NCI-H82 treated with DMSO at 0.1 percent for 48 hours (cell line): ENCODE results near the gene DPP6.
"Not testable (repeated sequence)": the region's sequence is repeated elsewhere in the genome, so short reads cannot be mapped to it uniquely, and the experiment has no call there.

Source experiments
- DNase-seq: peaks from one replicate; lab custom pipeline; 2025; ENCODE audit not compliant: unreplicated experiment; lab: John Stamatoyannopoulos, UW

DPP6 gene

DNA sequence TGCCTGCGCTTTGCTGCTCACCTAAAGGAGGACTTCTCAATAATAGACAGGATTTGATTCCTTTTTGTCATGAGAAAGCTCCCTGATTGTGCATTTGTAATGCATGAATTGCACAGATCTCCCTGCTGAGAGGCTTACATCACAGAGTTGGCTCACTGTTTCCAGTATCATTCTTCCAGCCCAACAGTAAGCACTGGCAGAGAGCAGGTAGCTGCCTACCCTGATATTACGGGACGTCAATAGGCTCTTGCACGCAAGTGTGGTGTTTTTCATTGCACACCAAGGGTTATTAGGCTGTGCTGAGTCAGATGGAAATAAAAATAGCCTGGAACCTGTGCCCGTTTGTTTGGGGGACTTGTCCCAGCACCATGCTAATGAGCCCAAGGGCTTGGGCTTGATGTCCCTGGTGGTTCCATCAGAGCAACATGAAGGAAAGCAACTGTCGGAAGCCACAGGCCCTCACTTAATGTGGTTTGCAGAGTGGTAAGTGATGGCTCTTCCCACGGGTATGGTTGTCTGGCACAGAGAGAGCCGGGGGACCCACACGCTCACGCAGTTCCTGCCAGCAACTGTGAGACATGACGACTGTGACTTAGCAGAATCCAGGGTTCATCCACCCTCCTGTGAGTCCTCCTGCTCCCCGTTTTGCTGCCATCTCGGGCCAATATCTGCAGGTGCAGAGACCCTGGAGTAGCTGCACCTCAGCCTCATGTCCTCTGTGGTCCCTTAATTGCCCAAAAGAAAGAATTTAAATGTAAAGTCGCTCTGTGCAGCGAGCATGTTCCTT, 20.4 kb downstream of the DPP6 start:
- not testable (repeated sequence) for DNase-seq

DNA sequence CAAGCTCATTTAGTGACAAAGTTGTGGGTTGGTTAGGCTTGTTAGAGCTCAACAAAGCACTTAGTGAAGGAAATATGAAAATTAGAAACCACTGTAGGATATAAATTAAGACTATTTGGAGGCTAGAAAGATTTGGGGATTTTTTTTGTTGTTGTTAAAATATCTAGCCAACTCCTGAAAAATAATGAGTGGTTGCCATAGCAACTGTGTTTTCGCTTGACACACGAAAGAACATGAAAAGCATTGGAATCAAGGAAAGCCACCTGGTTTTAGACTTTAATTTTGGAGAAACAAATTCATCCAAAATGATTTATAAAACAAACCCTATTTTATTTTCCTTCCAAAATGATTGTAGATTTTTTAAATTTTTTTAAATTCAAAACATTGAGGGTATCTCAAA, 26.3 kb downstream of the DPP6 start:
- DNase-seq: not testable (repeated sequence)

DNA sequence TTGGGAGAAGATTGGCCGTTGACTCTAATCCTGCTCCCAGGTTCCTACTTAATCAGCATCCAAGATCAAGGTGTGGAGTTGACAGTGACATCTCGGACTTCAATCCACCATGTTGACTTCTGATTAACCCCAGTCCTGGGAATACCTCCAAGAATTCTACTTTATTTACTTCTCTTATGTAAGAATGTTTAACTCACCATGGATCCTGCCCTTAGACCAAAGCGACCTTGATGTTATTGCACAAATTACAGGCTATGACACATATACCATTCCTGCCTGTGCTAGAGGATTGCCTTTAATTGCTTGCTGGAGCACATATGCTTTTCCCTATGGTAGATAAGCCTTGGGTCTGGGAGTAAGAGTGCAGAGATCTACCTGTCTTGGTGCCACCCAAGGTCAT, 28.1 kb downstream of the DPP6 start:
- DNase-seq: not testable (repeated sequence)

DNA sequence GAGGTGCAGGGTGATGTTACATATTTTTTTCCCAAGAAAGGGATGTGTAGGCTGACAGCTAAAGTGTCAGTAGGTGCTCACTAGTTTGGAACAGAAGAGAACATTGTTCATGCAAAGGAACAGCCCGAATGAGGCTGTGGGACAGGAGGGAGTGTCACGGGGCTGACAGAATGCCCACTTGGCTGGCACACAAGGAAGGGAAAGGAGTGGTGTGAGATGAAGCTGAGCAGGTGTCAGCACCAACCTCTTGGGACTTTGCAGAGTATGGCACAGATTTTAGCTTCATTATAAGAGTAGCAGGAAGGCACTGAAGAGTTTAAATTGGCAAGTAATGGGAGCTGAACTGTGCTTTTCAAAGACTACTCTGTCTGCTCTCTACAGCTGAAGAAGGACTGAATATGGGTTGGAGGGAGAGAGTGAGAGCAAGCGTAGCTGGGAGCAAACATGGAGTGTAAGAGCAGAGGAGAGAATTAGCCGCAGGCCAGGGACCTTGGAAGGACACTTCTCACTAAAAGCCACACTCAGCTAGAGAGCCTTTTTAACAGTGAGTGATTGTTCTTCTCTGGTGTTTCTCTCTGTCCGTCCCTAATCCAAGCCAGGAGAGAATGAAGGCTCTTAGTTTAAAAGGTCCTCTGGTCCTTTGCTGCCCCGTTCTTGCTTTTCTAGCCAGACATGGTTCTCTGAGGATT, 35.0 kb downstream of the DPP6 start:
- not testable (repeated sequence) for DNase-seq

DNA sequence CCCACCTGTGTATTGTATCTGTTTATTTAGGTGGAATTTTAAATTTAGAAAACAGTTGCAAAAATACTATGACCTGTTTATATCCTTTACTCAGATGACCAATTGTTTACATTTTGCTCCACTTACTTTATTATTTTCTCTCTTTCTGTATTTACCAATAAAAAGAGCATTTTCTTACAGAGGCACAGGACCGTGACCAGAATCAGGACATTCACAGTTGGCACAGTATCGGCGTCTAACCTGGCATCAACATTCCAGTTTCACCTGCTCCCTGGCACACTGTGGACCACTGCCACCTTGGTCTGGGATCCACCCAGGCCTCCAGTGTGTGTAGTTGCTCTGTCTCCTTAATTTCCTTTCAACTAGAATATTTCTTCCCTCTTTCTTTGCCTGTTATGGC, 39.9 kb downstream of the DPP6 start:
- not testable (repeated sequence) for DNase-seq

DNA sequence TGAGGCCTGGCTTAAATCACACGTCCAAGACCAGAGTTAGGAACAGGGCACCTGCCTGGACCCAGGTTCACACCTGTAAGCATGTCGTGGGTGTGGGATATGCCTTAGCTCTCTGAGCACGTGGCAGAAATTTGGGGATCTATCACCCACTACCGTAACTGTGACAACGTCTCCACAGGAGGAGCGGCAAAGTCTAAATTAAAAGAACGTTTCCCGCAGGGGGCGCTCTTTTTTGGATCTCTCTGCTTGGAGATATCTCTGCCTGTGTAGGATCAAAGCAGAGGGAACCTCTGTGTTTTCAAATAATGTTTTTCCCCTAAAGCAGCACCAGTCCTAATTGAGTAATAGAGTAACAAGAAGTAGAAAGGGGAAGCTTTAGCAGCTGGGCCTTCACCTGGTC, 43.0 kb downstream of the DPP6 start:
- DNase-seq: not testable (repeated sequence)

DNA sequence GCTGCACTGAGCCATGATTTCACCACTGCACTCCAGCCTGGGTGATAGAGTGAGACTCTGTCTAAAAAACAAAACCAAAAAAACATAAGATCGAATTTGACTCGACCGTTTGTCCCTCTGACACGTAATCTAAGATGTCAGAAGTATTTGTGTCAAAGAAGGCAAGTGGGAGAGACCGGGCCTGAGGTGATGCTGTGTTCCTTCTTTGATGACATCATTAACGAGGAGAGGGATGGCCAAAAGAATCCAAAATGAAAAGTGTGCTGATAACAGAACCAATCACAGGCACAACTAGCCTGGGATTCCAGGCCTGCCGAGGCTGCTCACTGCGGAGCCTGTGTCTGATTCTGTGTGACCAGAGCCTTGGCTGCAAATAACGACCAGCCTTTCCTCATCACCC, 52.9 kb downstream of the DPP6 start:
- DNase-seq: not testable (repeated sequence)

DNA sequence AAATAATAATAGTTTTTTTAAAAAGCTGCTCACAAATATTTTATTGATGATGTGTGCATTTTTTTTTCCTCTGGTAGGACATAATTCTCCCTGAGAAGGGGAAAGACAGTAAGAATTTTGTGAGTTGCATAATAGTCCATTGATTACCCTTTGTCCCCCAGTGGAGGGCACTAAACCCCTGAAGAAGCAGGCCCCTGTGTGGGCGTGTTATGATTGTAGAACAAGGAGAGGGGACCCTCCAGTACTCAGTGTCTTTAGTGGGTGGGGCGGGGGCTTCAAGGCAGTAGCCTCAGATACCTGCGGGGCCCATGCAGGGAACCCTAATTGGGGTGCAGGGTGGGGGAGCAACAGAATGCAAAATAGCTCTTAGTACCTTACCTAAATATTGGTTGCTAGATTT, 57.4 kb downstream of the DPP6 start:
- not testable (repeated sequence) for DNase-seq

DNA sequence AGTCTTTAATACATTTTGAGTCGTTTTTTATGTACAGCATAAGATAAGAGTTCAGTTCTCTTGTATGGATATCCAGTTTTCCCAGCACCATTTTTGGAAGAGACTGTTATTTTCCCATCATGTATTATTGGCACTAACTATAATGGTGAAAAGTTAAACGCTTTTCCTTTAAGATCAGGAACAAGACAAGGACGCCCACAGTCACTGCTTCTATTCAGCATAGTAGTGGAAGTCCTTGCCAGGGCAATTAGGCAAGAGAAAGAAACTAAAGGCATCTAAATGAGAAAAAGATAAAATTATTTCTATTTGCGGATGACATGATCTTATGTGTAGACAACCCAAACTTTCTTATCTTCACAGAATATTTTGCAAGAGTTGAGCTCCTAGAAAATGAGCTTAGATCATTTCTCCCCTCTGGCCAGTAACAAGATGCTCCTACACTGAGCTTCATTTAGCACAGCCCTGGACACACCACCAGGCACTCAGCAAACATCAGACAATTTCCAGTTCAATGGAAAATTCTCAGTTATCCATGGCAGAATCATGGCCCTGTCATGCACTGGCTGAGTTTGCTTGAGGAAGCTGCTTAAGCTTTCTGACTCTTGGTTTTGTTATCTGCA, 61.6 kb downstream of the DPP6 start:
- not testable (repeated sequence) for DNase-seq

DNA sequence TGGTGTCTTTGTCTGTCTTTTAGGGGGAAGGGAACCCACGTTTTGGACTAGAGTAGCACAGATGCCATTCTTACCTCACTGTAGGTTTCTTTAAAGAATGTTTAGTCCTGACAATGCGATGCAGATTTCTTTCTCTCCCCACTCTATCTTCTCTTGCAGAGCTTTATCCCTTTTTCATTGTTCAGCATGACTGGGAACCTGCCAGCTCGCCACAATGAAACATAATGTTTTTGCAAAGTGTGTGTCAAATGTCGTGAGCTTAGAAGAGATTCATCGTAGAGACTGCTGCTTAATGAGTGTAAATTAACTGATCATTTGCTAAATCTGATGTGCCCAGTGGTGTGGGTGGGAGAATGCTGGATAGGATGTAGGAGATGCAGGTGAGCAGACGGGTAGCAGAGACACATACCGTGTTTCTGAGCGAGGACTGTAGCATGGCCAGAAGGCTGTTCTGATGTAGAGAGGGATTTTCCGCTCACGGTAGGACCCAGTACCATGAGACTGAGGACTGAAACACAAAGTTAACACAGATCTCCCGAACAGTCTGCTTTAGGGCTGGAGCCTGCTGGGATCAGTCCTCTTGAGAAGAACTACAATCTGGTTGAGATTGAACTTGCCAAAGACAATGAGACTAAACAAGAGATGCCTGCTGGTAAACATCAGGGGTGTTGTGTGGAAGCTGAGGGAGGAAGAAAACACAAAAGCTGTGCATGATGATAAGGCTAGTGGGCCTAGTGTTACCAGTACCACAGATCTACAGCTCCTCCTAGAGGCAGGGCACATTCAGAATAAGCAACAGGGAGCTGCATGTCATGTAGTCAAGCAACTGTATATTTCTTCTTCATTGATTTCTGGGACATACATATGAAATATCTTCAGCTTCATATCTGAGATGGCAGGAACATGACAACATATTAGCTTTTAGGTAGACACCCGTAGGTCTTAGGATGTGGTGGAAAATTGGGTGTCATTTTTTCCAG, 65.5 kb downstream of the DPP6 start:
- not testable (repeated sequence) for DNase-seq

DNA sequence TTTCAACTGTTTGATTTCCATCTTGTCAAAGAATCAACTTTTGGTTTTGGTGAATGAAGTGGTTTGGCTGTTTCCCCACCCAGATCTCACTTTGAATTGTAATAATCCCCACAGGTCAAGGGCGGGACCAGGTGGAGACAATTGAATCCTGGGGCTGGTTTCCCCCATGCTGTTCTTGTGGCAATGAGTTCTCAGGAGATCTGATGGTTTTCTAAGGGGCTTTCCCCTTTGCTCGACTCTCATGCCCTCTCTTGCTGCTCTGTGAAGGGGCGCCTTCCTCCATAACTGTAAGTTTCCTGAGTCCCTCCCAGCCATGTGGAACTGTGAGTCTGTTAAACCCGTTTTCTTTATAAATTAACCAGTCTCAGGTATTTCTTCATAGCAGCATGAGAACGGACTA, 68.6 kb downstream of the DPP6 start:
- not testable (repeated sequence) for DNase-seq

DNA sequence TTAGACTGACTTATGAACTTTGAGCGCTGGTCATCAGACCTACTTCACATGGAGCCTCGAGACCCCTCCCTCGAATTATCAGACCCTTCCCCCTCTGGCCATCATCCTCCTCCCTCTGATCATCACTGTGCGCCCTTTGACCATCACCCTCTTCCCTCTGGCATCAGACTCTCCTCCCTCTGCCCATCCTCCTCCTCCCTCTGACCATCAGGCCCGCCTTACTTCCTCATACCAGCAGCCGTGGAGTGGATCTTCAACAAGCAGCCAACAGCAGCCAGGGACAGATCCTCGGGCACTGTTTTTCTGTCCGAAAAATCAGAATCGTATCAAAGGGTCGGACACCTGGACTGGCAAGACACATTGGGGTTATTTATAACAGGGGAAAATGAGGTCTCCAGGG, 70.5 kb downstream of the DPP6 start:
- DNase-seq: not testable (repeated sequence)

DNA sequence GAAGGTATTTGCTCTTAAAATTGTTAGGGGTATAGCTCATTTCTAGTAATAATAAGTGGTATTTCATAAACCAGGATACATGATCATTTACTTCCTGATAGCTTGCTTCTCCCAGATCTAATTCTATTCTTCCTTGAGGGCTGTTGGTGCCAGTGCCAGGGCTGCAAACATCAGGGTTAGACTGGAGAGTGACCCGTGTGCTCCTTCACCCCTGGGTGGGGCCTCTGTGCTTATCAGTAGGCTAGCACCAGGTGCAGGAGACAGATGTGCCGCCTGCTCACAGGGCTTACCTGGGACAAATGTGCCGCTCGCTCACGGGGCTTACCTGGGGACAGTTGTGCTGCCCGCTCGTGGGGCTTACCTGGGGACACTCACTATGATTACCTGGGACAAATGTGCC, 71.2 kb downstream of the DPP6 start:
- DNase-seq: not testable (repeated sequence)

DNA sequence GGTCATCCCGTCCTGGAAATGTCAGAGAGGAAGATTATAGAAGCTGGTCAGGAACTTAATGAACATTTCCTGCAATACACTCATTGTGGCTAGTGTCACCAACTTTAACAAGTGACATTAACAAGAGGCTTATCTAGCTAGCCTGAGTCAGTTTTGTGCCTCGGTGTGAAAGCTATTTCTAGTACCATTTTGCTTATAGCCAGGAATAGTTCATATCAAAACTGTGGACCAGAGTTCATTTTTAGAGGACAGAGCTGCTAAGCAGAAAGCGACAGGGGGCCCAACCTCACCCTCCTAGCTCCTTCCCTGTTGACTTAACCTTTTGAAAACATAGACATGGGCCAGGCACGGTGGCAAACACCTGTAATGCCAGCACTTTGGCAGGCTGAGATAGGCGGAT, 76.9 kb downstream of the DPP6 start:
- not testable (repeated sequence) for DNase-seq

DNA sequence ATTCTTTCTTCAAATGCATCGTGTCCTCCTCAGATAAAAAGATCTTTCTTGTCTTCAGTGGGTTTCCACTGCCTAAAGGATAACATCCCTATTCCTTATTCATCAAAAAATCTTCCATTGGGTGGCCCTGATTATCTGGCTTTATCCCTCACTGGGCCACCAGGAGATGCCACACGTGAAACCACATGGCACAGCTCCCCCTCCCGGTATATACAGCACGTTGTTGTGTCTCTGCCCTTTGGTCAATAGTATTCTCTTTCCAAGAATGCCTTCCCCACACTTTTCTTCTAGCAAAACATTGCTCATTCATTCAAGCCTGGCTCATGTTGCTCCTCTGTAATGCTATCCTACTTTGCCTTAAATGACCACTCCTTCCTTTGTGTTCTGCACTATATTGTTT, 80.4 kb downstream of the DPP6 start:
- not testable (repeated sequence) for DNase-seq

DNA sequence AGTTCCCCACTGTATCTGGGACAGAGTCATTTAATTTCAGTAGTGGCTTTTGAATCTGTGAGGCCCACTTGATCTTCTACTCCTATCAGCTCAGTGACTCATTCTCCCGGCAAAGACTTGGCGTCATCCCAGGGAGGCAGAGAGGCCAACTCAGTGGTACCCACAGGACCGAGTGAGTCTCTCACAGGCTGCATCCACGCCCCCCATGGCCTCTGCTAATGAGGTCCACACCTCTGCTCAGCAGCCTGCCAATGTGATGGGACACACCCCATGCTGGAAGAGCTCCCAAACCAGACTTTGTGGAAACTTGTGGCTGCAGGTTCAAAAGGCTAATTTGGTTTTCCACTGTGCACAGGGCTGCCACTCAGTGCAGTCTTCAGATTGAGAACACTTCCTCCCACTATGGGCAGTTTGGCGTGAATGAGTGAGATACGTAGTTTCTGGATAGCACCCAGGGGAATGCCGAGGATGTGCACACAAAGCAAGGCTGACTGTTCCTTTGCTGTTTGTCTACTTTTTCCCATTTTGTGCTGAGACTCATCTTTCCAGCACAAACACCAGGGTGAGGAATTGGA, 81.6 kb downstream of the DPP6 start:
- not testable (repeated sequence) for DNase-seq

DNA sequence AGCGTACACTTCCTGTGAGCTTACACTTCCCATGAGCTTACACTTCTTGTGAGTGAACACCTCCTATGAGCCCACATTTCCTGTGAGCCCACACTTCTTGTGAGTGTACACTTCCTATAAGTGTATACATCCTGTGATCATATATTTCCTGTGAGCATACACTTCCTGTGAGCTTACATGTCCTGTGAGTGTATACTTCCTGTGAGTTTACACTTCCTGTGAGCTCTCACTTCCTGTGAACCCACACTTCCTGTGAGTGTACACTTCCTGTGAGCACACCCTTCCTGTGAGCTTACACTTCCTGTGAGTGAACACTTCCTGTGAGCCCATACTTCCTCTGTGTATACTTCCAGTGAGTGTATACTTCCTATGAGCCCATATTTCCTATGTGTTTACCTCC, 82.5 kb downstream of the DPP6 start:
- DNase-seq: not testable (repeated sequence)

DNA sequence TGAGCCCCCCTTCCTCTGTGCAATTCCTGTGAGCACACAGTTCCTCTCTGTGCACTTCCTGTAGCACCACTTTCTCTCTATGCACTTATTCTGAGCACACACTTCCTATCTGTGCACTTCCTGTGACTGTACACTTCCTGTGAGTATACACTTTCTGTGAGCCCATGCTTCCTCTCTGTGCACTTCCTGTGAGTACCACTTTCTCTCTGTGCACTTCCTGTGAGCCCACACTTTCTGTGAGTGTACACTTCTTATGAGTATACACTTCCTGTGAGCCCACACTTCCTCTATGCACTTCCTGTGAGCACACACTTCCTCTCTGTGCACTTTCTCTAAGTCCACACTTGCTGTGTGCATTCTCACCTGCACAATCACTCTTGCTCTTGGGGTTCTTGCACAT, 83.4 kb downstream of the DPP6 start:
- not testable (repeated sequence) for DNase-seq

DNA sequence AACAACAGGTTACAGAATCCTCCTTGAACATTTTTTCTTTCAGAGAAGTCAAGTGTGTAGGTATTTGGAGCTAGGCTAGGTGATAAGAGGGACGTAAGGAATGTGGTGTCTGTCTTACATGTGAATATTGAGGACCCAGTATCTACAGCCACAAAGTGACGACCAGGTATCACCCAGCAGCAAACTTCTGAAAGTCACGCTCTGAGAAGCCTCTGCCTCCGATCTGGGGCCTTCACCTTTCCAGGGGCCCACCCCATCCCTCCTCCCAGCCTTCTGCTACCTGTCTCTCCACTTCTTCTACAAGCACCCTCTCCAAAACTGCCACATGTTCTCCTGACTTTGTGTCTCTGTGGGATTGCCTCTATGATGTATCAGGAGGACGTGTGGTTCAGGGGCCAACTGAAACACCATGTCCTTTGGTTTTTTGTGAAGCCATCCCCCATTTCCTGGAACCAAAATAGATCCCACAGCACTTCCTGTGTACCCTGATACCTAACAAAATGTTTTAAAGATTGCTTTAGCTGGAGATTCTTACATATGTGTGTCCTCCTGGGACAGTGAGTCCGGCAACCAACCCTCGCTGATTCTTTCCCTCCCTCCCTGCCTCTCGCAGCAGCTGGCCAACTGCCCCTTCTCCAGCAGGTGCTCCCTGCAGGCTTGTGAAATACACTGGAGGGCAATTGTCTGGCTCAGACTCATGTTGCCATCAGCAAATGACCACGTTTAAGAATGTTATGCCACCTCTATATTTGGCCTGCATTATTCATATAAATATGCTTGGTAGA, 93.9 kb downstream of the DPP6 start:
- DNase-seq: not testable (repeated sequence)

DNA sequence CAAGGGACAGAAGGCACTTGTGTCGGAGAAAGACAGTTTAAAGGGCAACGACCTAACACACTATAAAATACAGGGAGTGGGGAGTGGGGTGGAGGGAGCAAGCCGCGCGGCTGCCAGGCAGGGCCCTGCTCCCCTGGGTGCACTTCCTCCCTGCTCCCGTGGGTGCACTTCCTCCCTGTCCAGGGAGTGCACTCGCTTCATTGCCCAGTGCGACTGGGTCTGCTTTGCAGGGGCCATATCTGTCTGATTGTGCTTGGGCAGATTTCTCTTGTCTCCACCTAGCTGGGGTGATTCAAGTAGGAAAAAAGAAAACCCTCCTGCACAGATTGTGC, 94.5 kb downstream of the DPP6 start:
- not testable (repeated sequence) for DNase-seq
